H9 (cell line): ENCODE measurements around the gene LRP3. TPM values are rescaled to one million over a fixed set of nuclear protein-coding genes. Genes with fewer than 3 reads are reported as not detected.

Source experiments
- DNase-seq: peaks from one replicate; pipeline ENCODE4 v3.0.0-alpha.2; 2017
- H2AFZ ChIP-seq: one replicate; pipeline ENCODE4 v1.6.1; 2013; ENCODE audit warnings: mild to moderate bottlenecking, low read length, control low read depth, moderate library complexity
- H2AK5ac ChIP-seq: 2 replicates; pipeline ENCODE4 v1.6.1; 2013; ENCODE audit warnings: low read length, control low read depth, mixed read lengths; ENCODE audit not compliant: insufficient read length
- H2BK120ac ChIP-seq: one replicate; pipeline ENCODE4 v1.6.1; 2013; ENCODE audit warnings: low read depth, mild to moderate bottlenecking, low read length, control low read depth, inconsistent platforms; ENCODE audit not compliant: poor library complexity, severe bottlenecking
- H2BK12ac ChIP-seq: 2 replicates; pipeline ENCODE4 v1.6.1; 2013; ENCODE audit warnings: low read length, control low read depth, mixed read lengths, low read depth; ENCODE audit not compliant: insufficient read length
- H2BK15ac ChIP-seq: 2 replicates; pipeline ENCODE4 v1.6.1; 2013; ENCODE audit warnings: low read depth, low read length, control low read depth
- H2BK20ac ChIP-seq: one replicate; pipeline ENCODE4 v1.6.1; 2013; ENCODE audit warnings: low read depth, mild to moderate bottlenecking, low read length, control low read depth, inconsistent platforms; ENCODE audit not compliant: poor library complexity, severe bottlenecking
- H2BK5ac ChIP-seq: 2 replicates; pipeline ENCODE4 v1.6.1; 2013; ENCODE audit warnings: low read length, control low read depth, mixed read lengths; ENCODE audit not compliant: insufficient read length
- H3K14ac ChIP-seq: 2 replicates; pipeline ENCODE4 v1.6.1; 2013; ENCODE audit warnings: low read length, control low read depth; ENCODE audit not compliant: insufficient read depth
- H3K18ac ChIP-seq: 2 replicates; pipeline ENCODE4 v1.6.1; 2013; ENCODE audit warnings: low read depth, mild to moderate bottlenecking, mixed read lengths, low read length, control low read depth; ENCODE audit not compliant: insufficient read length
- H3K23ac ChIP-seq: 2 replicates; pipeline ENCODE4 v1.6.1; 2013; ENCODE audit warnings: low read length, control low read depth, mixed read lengths, low read depth; ENCODE audit not compliant: insufficient read length
- H3K23me2 ChIP-seq: 2 replicates; pipeline ENCODE4 v1.6.1; 2013; ENCODE audit warnings: low read depth, mild to moderate bottlenecking, mixed read lengths, low read length, control low read depth; ENCODE audit not compliant: insufficient read length, poor library complexity, severe bottlenecking
- H3K27ac ChIP-seq: 2 replicates; pipeline ENCODE4 v1.5.1; 2013; ENCODE audit warnings: low read length, control low read depth, mixed read lengths, low read depth; ENCODE audit not compliant: insufficient read length
- H3K27me3 ChIP-seq: 2 replicates; pipeline ENCODE4 v1.6.1; 2013; ENCODE audit warnings: low read length, control low read depth, inconsistent platforms; ENCODE audit not compliant: insufficient read depth
- H3K4ac ChIP-seq: 2 replicates; pipeline ENCODE4 v1.6.1; 2013; ENCODE audit warnings: low read depth, mild to moderate bottlenecking, control low read depth, inconsistent platforms, low read length, moderate library complexity
- H3K4me1 ChIP-seq: 2 replicates; pipeline ENCODE4 v1.6.1; 2013; ENCODE audit warnings: low read length, control low read depth, inconsistent platforms; ENCODE audit not compliant: insufficient read depth
- H3K4me2 ChIP-seq: 2 replicates; pipeline ENCODE4 v1.6.1; 2013; ENCODE audit warnings: low read length, control low read depth, mixed read lengths; ENCODE audit not compliant: insufficient read length, insufficient read depth
- H3K56ac ChIP-seq: 2 replicates; pipeline ENCODE4 v1.6.1; 2013; ENCODE audit warnings: low read depth, mild to moderate bottlenecking, mixed read lengths, low read length, control low read depth; ENCODE audit not compliant: insufficient read length
- H3K79me1 ChIP-seq: 2 replicates; pipeline ENCODE4 v1.6.1; 2013; ENCODE audit warnings: low read depth, mild to moderate bottlenecking, moderate library complexity, low read length, control low read depth, inconsistent platforms; ENCODE audit not compliant: insufficient read depth, poor library complexity, severe bottlenecking
- H3K79me2 ChIP-seq: 2 replicates; pipeline ENCODE4 v1.6.1; 2013; ENCODE audit warnings: low read length, control low read depth, inconsistent platforms; ENCODE audit not compliant: insufficient read depth
- H3K9ac ChIP-seq: 2 replicates; pipeline ENCODE4 v1.6.1; 2013; ENCODE audit warnings: low read length, control low read depth, mixed read lengths; ENCODE audit not compliant: insufficient read length; ENCODE audit errors: extremely low read depth
- H3K9me3 ChIP-seq: one replicate; pipeline ENCODE4 v1.6.1; 2013; ENCODE audit warnings: low read depth, low read length, inconsistent platforms; ENCODE audit not compliant: control insufficient read depth
- H3T11ph ChIP-seq: one replicate; pipeline ENCODE4 v1.6.1; 2013; ENCODE audit warnings: mild to moderate bottlenecking, low read length, control low read depth, inconsistent platforms
- H4K20me1 ChIP-seq: one replicate; pipeline ENCODE4 v1.6.1; 2013; ENCODE audit not compliant: control insufficient read depth, insufficient read length, insufficient read depth
- H4K5ac ChIP-seq: 2 replicates; pipeline ENCODE4 v1.6.1; 2013; ENCODE audit warnings: low read depth, mild to moderate bottlenecking, mixed read lengths, low read length, control low read depth; ENCODE audit not compliant: insufficient read length
- H4K8ac ChIP-seq: replicated peaks from 2 replicates; pipeline ENCODE4 v1.6.1; 2013; ENCODE audit warnings: low read length, control low read depth, mixed read lengths, low read depth; ENCODE audit not compliant: insufficient read length
- H4K91ac ChIP-seq: 2 replicates; pipeline ENCODE4 v1.6.1; 2013; ENCODE audit warnings: low read depth, mild to moderate bottlenecking, moderate library complexity, mixed read lengths, low read length, control low read depth; ENCODE audit not compliant: insufficient read length
- H3K27ac Mint-ChIP-seq, 3 experiments: 2 replicates in 2 of 3; 3 replicates in 1 of 3; pipeline ENCODE4 v1.8.0; 2020 to 2021; ENCODE audit warnings: mixed read lengths in 3 of 3, mild to moderate bottlenecking in 1 of 3, moderate library complexity in 1 of 3
- H3K27me3 Mint-ChIP-seq: 2 replicates; pipeline ENCODE4 v1.8.0; 2021; ENCODE audit warnings: low read depth, mild to moderate bottlenecking, moderate library complexity, mixed read lengths
- H3K36me3 Mint-ChIP-seq, 3 experiments: 2 replicates in 2 of 3; 3 replicates in 1 of 3; pipeline ENCODE4 v1.8.0; 2020 to 2021; ENCODE audit warnings: low read depth in 3 of 3, mixed read lengths in 3 of 3; ENCODE audit not compliant: insufficient read depth in 1 of 3
- H3K4me1 Mint-ChIP-seq, 2 experiments: 2 replicates each; pipeline ENCODE4 v1.8.0; 2020; ENCODE audit warnings: mixed read lengths in 2 of 2
- H3K4me3 Mint-ChIP-seq, 2 experiments: 2 replicates in 1 of 2; 3 replicates in 1 of 2; pipeline ENCODE4 v1.8.0; 2020 to 2021; ENCODE audit warnings: mild to moderate bottlenecking in 2 of 2, mixed read lengths in 2 of 2, moderate library complexity in 1 of 2
- H3K9me3 Mint-ChIP-seq, 2 experiments: 2 replicates in 1 of 2; 3 replicates in 1 of 2; pipeline ENCODE4 v1.8.0; 2020; ENCODE audit warnings: mild to moderate bottlenecking in 2 of 2, mixed read lengths in 2 of 2, moderate library complexity in 1 of 2
- WGBS: extraction: QIAGEN DNeasy Blood & Tissue Kit; methylation state at CpG from one replicate; pipeline ENCODE4 v1.1.7; 2013; ENCODE audit warnings: missing lambda C conversion rate, low lambda C conversion rate, mixed read lengths; ENCODE audit not compliant: insufficient read length; ENCODE audit errors: extremely low coverage; 5-methylcytosine and 5-hydroxymethylcytosine counted together
- total RNA-seq: library from RNA; stranded (reverse); gene quantifications from 2 replicates; pipeline ENCODE4 v1.2.1, GENCODE V29; 2021
- TF ChIP-seq, protein P1 (sequence below): fragments of 200-600 bp; sonication (generic); conservative IDR thresholded peaks from 3 replicates; pipeline ENCODE4 v1.8.0; 2021; ENCODE audit warnings: antibody characterized with exemption, mild to moderate bottlenecking

The LRP3 gene
- total RNA-seq, 1 experiment from 2014 or later, result 29.2 TPM

DNA sequence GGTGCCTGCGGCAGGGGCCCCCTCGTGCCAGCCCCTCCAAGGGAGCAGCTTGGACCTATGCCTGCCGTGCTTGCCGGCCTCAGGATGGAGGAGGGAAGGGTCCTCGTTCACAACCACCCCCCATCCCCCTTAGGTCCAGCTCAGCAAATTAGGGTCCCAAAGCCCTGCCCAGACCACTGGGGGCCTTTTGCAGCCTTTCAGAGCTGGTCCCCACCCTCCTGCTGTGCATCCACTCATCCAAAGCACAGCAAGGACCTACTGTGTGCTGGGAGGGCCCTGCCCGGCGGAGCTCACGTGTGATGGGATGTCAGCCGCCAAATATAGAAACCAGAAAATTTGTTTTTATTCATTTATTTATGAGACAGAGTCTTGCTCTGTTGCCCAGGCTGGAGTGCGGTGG, 48.0 kb downstream of the LRP3 start:
- TF ChIP-seq, protein P1, sequence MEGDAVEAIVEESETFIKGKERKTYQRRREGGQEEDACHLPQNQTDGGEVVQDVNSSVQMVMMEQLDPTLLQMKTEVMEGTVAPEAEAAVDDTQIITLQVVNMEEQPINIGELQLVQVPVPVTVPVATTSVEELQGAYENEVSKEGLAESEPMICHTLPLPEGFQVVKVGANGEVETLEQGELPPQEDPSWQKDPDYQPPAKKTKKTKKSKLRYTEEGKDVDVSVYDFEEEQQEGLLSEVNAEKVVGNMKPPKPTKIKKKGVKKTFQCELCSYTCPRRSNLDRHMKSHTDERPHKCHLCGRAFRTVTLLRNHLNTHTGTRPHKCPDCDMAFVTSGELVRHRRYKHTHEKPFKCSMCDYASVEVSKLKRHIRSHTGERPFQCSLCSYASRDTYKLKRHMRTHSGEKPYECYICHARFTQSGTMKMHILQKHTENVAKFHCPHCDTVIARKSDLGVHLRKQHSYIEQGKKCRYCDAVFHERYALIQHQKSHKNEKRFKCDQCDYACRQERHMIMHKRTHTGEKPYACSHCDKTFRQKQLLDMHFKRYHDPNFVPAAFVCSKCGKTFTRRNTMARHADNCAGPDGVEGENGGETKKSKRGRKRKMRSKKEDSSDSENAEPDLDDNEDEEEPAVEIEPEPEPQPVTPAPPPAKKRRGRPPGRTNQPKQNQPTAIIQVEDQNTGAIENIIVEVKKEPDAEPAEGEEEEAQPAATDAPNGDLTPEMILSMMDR, result no peak
- H2BK5ac ChIP-seq, result no peak overlapping the region
- H3K36me3 Mint-ChIP-seq, result peaks cover 0 to 5% (median 3%) of the 10 kb centered on the region in 3 experiments; a peak in 2 of 7 replicates
- H3K23ac ChIP-seq, result no peak overlapping the region
- H3K23me2 ChIP-seq, result no peaks in the 10 kb centered on the region
- H3K27ac Mint-ChIP-seq, result no peak overlapping the region
- DNase-seq, result no peak
- no peak overlapping the region for H3K18ac ChIP-seq
- no peaks in the 10 kb centered on the region for H3K27me3 ChIP-seq
- no peak overlapping the region for H2BK12ac ChIP-seq
- H2AK5ac ChIP-seq, result no peak overlapping the region
- H3K79me2 ChIP-seq, result no peaks in the 10 kb centered on the region
- H3K4ac ChIP-seq, result no peak overlapping the region
- WGBS, result no CpG with 5 or more reads among the region's 10 CpGs
- H3T11ph ChIP-seq, result no peak overlapping the region
- no peak overlapping the region for H2AFZ ChIP-seq
- no peak overlapping the region for H3K4me2 ChIP-seq
- H4K91ac ChIP-seq, result no peak overlapping the region
- no peak overlapping the region for H3K56ac ChIP-seq
- no peak overlapping the region for H2BK15ac ChIP-seq
- H4K5ac ChIP-seq, result no peak overlapping the region
- no peaks in the 10 kb centered on the region for H3K79me1 ChIP-seq
- H4K20me1 ChIP-seq, result no peaks in the 10 kb centered on the region
- H3K9ac ChIP-seq, result no peak overlapping the region
- H3K27me3 Mint-ChIP-seq, result peaks cover 14% of the 10 kb centered on the region
- no peak overlapping the region for H4K8ac ChIP-seq
- peaks cover 0 to 4% of the 10 kb centered on the region in 2 experiments; a peak in 1 of 4 replicates for H3K4me1 Mint-ChIP-seq
- no peaks in the 10 kb centered on the region for H3K4me1 ChIP-seq
- H3K14ac ChIP-seq, result no peak overlapping the region
- H2BK120ac ChIP-seq, result no peak overlapping the region
- H3K4me3 Mint-ChIP-seq, result no peak overlapping the region
- H3K9me3 Mint-ChIP-seq, result peaks cover 9 to 10% of the 10 kb centered on the region in 2 experiments; a peak in 3 of 5 replicates
- no peak overlapping the region for H3K27ac ChIP-seq
- no peak overlapping the region for H2BK20ac ChIP-seq
- H3K9me3 ChIP-seq, result no peaks in the 10 kb centered on the region
